ENCODE measurements around the gene HAS3. TPM values are rescaled to one million over a fixed set of nuclear protein-coding genes. Genes with fewer than 3 reads are reported as not detected.

The HAS3 gene
- total RNA-seq, 4 donors from 2014 or later, result 0.42 to 7.1 (median 2.1) TPM

GRCh38 chr16:69110406-69110805, 5.0 kb downstream of the HAS3 start:
- no peak for DNase-seq (ENCODE audit: low spot score in 2 of 2)
- peaks cover 0 to 24% of the 10 kb centered on the region in 2 donors for H3K27me3 ChIP-seq
- H3K4me3 ChIP-seq, result no peak overlapping the region
- TF ChIP-seq EP300 (IDR thresholded peaks at IDR 0.05) (no peak), POLR2A (IDR thresholded peaks at IDR 0.05) (no peak), CTCF (IDR thresholded peaks at IDR 0.05) (no peak)
- H3K4me1 ChIP-seq, result peaks cover 0 to 30% (median 22%) of the 10 kb centered on the region in 4 donors
- no peak overlapping the region for H3K27ac ChIP-seq
- H3K9me3 ChIP-seq, result no peaks in the 10 kb centered on the region
- WGBS, 2 donors, result 88 to 91% methylated on average over 7 of the region's 7 CpGs
- peaks cover 0 to 63% (median 6%) of the 10 kb centered on the region in 3 donors for H3K36me3 ChIP-seq

DNA sequence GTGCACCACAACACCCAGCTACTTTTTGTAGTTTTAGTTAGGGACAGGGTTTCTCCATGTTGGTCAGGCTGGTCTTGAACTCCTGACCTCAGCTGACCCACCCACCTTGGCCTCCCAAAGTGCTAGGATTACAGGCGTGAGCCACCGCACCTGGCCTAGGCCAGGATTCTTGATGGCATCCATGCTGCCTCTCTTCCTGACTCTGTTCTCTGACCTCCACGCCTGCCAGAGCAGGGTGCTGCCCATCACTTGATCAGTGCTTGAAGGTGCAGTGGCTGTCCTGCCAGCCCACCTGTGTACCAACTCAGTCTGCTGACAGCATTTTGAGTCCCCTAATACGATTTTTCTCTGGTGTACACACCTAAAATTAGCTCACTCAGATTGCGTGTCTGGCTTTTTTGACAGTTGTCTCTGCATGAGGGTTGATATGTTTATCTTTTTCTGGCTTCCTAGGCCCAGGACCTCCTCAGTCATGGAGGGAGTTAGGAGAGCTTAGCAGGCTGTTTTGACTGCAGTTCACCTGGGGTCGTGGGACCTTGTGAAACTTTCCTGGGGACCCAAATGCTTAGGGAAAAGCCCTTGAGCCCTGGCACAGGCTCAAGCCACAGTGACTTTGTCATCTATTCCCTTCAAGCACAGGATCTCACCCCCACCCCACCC, 5.9 kb downstream of the HAS3 start:
- WGBS, 2 donors, result 89 to 90% methylated on average over 6 of the region's 6 CpGs
- peaks cover 0 to 25% (median 16%) of the 10 kb centered on the region in 4 donors for H3K4me1 ChIP-seq
- no peaks in the 10 kb centered on the region for H3K9me3 ChIP-seq
- peaks cover 0 to 73% (median 6%) of the 10 kb centered on the region in 3 donors for H3K36me3 ChIP-seq
- TF ChIP-seq EP300 (IDR thresholded peaks at IDR 0.05), result no peak
- no peak for TF ChIP-seq POLR2A (IDR thresholded peaks at IDR 0.05)
- TF ChIP-seq CTCF (IDR thresholded peaks at IDR 0.05), result no peak
- H3K4me3 ChIP-seq, result no peak overlapping the region
- H3K27ac ChIP-seq, result no peak overlapping the region
- peaks cover 0 to 18% of the 10 kb centered on the region in 2 donors for H3K27me3 ChIP-seq
- DNase-seq (ENCODE audit: low spot score in 2 of 2), result no peak

GRCh38 chr16:69111876-69112230, 6.4 kb downstream of the HAS3 start:
- WGBS, 2 donors, result 95 to 100% methylated on average over 5 of the region's 5 CpGs
- peaks cover 0 to 13% of the 10 kb centered on the region in 2 donors for H3K27me3 ChIP-seq
- peaks cover 0 to 23% (median 14%) of the 10 kb centered on the region in 4 donors for H3K4me1 ChIP-seq
- H3K27ac ChIP-seq, result no peak overlapping the region
- H3K36me3 ChIP-seq, result peaks cover 0 to 78% (median 6%) of the 10 kb centered on the region in 3 donors
- no peaks in the 10 kb centered on the region for H3K9me3 ChIP-seq
- DNase-seq (ENCODE audit: low spot score in 2 of 2), result no peak
- H3K4me3 ChIP-seq, result no peak overlapping the region
- TF ChIP-seq CTCF (IDR thresholded peaks at IDR 0.05) (no peak), EP300 (IDR thresholded peaks at IDR 0.05) (no peak), POLR2A (IDR thresholded peaks at IDR 0.05) (no peak)

DNA sequence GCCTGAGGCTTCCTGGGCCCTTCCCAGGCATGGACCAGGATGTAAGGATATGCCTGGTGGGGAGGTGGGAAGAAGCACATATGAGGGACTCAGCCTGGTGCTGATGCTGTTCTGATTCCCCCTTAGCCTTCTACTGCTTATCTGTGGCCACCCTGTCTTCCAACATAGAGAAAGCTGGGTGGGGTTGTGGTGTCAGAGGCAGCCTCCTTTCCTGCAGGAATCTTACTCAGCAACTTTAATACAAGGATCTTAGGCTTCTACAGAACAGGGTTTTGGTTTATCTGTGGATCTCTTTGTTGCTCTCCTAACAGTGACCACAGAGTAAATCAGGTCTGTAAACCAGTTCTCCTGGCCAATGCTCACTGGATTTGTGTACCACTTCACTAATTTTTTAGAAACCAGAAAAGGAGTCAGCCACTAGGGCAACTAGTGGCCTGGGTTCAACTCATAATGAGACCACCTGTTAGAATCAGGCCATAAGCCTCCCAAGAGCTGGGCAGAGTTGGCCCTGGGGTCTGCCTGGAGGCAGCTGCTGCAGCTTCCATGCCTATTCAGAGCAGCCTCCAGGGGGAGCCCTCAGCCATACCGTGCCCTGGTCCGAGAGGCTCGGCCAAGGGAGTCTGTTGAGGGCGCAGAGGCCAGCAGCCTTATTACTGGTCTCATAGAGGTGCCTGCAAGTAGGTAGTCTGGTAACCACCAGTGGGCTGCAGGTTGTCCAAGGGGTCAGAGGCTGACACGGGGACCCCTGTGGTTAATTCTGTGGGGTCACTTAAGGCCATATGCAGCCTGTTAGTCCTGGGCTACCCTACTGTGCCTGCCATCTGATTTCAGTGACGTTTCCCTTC, 7.1 kb downstream of the HAS3 start:
- Histone ChIP-seq H3K27me3 (peaks cover 0 to 7% of the 10 kb centered on the region in 2 donors), H3K4me1 (peaks cover 0 to 16% (median 8%) of the 10 kb centered on the region in 4 donors), H3K27ac (no peak overlapping the region), H3K4me3 (no peak overlapping the region), H3K9me3 (no peaks in the 10 kb centered on the region), H3K36me3 (peaks cover 0 to 83% (median 6%) of the 10 kb centered on the region in 3 donors)
- DNase-seq (ENCODE audit: low spot score in 2 of 2), result peak in 1 of 2 donors; percentile 32
- no peak for TF ChIP-seq POLR2A (IDR thresholded peaks at IDR 0.05)
- TF ChIP-seq EP300 (IDR thresholded peaks at IDR 0.05), result no peak
- TF ChIP-seq CTCF (IDR thresholded peaks at IDR 0.05), result peak; percentile 36 to 43 (median 40)
- 47 to 50% methylated on average over 6 of the region's 6 CpGs for WGBS, 2 donors

GRCh38 chr16:69113216-69113615, 7.8 kb downstream of the HAS3 start:
- Histone ChIP-seq H3K4me1 (peaks cover 0 to 9% (median 3%) of the 10 kb centered on the region in 4 donors), H3K27ac (no peak overlapping the region), H3K27me3 (no peaks in the 10 kb centered on the region), H3K36me3 (peaks cover 0 to 90% (median 6%) of the 10 kb centered on the region in 3 donors), H3K4me3 (no peak overlapping the region), H3K9me3 (no peaks in the 10 kb centered on the region)
- no peak for TF ChIP-seq CTCF (IDR thresholded peaks at IDR 0.05)
- no peak for TF ChIP-seq POLR2A (IDR thresholded peaks at IDR 0.05)
- TF ChIP-seq EP300 (IDR thresholded peaks at IDR 0.05), result no peak
- 83 to 92% methylated on average over 7 of the region's 7 CpGs for WGBS, 2 donors
- no peak for DNase-seq (ENCODE audit: low spot score in 2 of 2)
